Astrocyte (in vitro differentiated cells and primary cell): Measurements from ENCODE around the gene RSRP1. TPM values are rescaled to one million over a fixed set of nuclear protein-coding genes. Genes with fewer than 3 reads are reported as not detected.
A peak's percentile ranks its signal among the peaks of the same experiment; 100 is the strongest.
"Not testable (repeated sequence)": the region's sequence is repeated elsewhere in the genome, so short reads cannot be mapped to it uniquely, and the experiment has no call there.

ENCODE experiments used
- DNase-seq: peaks from one replicate; pipeline ENCODE4 v3.0.0-alpha.2; 2010; ENCODE audit warnings: low read depth
- FAIRE-seq: peaks from 2 replicates; lab custom pipeline; 2011; peaks lifted over from hg19 to GRCh38; lab: Jason Lieb, UNC
- H2AFZ ChIP-seq: 2 replicates; pipeline ENCODE4 v1.6.0; 2012; ENCODE audit warnings: low read depth, low read length, inconsistent platforms
- H3K27ac ChIP-seq: 2 replicates; pipeline ENCODE4 v1.5.1; 2011; ENCODE audit warnings: low read depth, low read length, inconsistent platforms
- H3K27me3 ChIP-seq: 2 replicates; pipeline ENCODE4 v1.6.0; 2011; ENCODE audit warnings: low read length, inconsistent platforms; ENCODE audit not compliant: insufficient read depth
- H3K36me3 ChIP-seq: 2 replicates; pipeline ENCODE4 v1.5.1; 2011; ENCODE audit warnings: low read length, inconsistent platforms; ENCODE audit not compliant: insufficient read depth
- H3K4me1 ChIP-seq: 2 replicates; pipeline ENCODE4 v1.5.1; 2011; ENCODE audit warnings: low read length, inconsistent platforms; ENCODE audit not compliant: insufficient read depth
- H3K4me2 ChIP-seq: 2 replicates; pipeline ENCODE4 v1.6.0; 2012; ENCODE audit warnings: low read length, inconsistent platforms
- H3K4me3 ChIP-seq: 2 replicates; pipeline ENCODE4 v1.5.1; 2011; ENCODE audit warnings: low read depth, mild to moderate bottlenecking, low read length, inconsistent platforms; ENCODE audit not compliant: insufficient read depth
- H3K79me2 ChIP-seq: 2 replicates; pipeline ENCODE4 v1.6.0; 2012; ENCODE audit warnings: mild to moderate bottlenecking, low read length, inconsistent platforms; ENCODE audit not compliant: insufficient read depth
- H3K9ac ChIP-seq: 2 replicates; pipeline ENCODE4 v1.6.0; 2012; ENCODE audit warnings: mild to moderate bottlenecking, low read length, inconsistent platforms
- H3K9me3 ChIP-seq: 2 replicates; pipeline ENCODE4 v1.5.1; 2012; ENCODE audit warnings: low read depth, mild to moderate bottlenecking, low read length, inconsistent platforms; ENCODE audit not compliant: insufficient read depth
- H4K20me1 ChIP-seq: 2 replicates; pipeline ENCODE4 v1.6.0; 2012; ENCODE audit warnings: low read length, inconsistent platforms; ENCODE audit not compliant: insufficient read depth
- H3K27ac Mint-ChIP-seq: one replicate; pipeline ENCODE4 v1.8.0; 2021; ENCODE audit warnings: mild to moderate bottlenecking, mixed read lengths; ENCODE audit not compliant: unreplicated experiment
- H3K27me3 Mint-ChIP-seq: one replicate; pipeline ENCODE4 v1.8.0; 2021; ENCODE audit warnings: low read depth, mixed read lengths; ENCODE audit not compliant: unreplicated experiment
- H3K36me3 Mint-ChIP-seq: one replicate; pipeline ENCODE4 v1.8.0; 2021; ENCODE audit warnings: low read depth, mixed read lengths; ENCODE audit not compliant: unreplicated experiment
- H3K4me1 Mint-ChIP-seq: one replicate; pipeline ENCODE4 v1.8.0; 2021; ENCODE audit warnings: low read depth, mixed read lengths; ENCODE audit not compliant: unreplicated experiment
- H3K4me3 Mint-ChIP-seq: one replicate; pipeline ENCODE4 v1.8.0; 2021; ENCODE audit warnings: mild to moderate bottlenecking, moderate library complexity, mixed read lengths; ENCODE audit not compliant: unreplicated experiment
- H3K9me3 Mint-ChIP-seq: one replicate; pipeline ENCODE4 v1.8.0; 2021; ENCODE audit warnings: mild to moderate bottlenecking, mixed read lengths; ENCODE audit not compliant: unreplicated experiment
- CTCF ChIP-seq: IDR thresholded peaks from 2 replicates; pipeline ENCODE4 v1.5.1; 2011; ENCODE audit warnings: low read depth, mild to moderate bottlenecking, inconsistent platforms, low read length, moderate library complexity; ENCODE audit not compliant: insufficient read depth
- EZH2 ChIP-seq: IDR thresholded peaks from 2 replicates; pipeline ENCODE4 v1.6.1; 2012; ENCODE audit warnings: mild to moderate bottlenecking, low read length, inconsistent platforms; ENCODE audit not compliant: insufficient read depth
- total RNA-seq: library from RNA; stranded (reverse); gene quantifications from 2 replicates; pipeline ENCODE4 v1.2.1, GENCODE V29; 2021

Gene RSRP1
- total RNA-seq, 1 donor from 2014 or later, result 88.3 TPM

- not testable (repeated sequence) for H3K9me3 ChIP-seq, H3K36me3 Mint-ChIP-seq, H3K36me3 ChIP-seq, H3K27me3 Mint-ChIP-seq, DNase-seq, H4K20me1 ChIP-seq, H3K4me1 Mint-ChIP-seq, H3K27ac ChIP-seq, FAIRE-seq, H3K27ac Mint-ChIP-seq, H3K79me2 ChIP-seq, H3K9me3 Mint-ChIP-seq, H3K4me1 ChIP-seq, H3K27me3 ChIP-seq
- Histone ChIP-seq H2AFZ (peak overlapping the region; percentile 2), H3K9ac (peak overlapping the region; percentile 81), H3K4me3 (peak overlapping the region; percentile 66), H3K4me2 (peak overlapping the region; percentile 84)
- peak overlapping the region; percentile 89 for H3K4me3 Mint-ChIP-seq
Measured at GRCh38 chr1:25266554-25267287, 19.5 kb upstream of the RSRP1 start.

GRCh38 chr1:25260336-25260735 lies 13.1 kb upstream of the RSRP1 start:
- not testable (repeated sequence) for H3K36me3 Mint-ChIP-seq, H3K27me3 ChIP-seq, H3K36me3 ChIP-seq, H3K9ac ChIP-seq, H3K4me3 Mint-ChIP-seq, DNase-seq, FAIRE-seq, H3K27ac ChIP-seq, H3K9me3 ChIP-seq, H4K20me1 ChIP-seq, H3K4me1 Mint-ChIP-seq, H3K4me3 ChIP-seq, H3K79me2 ChIP-seq, H3K9me3 Mint-ChIP-seq, H3K4me1 ChIP-seq, H2AFZ ChIP-seq, H3K4me2 ChIP-seq, H3K27ac Mint-ChIP-seq, H3K27me3 Mint-ChIP-seq

- not testable (repeated sequence) for H4K20me1 ChIP-seq, H3K9me3 ChIP-seq, H3K36me3 Mint-ChIP-seq, H3K4me3 ChIP-seq, H3K27me3 ChIP-seq, H3K27me3 Mint-ChIP-seq, H3K9me3 Mint-ChIP-seq, H3K9ac ChIP-seq, H3K36me3 ChIP-seq, H3K27ac ChIP-seq, H2AFZ ChIP-seq, H3K4me1 Mint-ChIP-seq, H3K4me2 ChIP-seq, H3K4me3 Mint-ChIP-seq, H3K27ac Mint-ChIP-seq, DNase-seq, H3K79me2 ChIP-seq, H3K4me1 ChIP-seq
- FAIRE-seq, result peak; percentile 52
Measured at GRCh38 chr1:25259813-25260212, 12.6 kb upstream of the RSRP1 start.

GRCh38 chr1:25257196-25257595 lies 9.9 kb upstream of the RSRP1 start:
- H3K4me2 ChIP-seq, result no peak overlapping the region
- no peaks in the 10 kb centered on the region for H3K27me3 ChIP-seq
- Mint-ChIP-seq H3K36me3 (peaks cover 2% of the 10 kb centered on the region), H3K27ac (no peak overlapping the region), H3K27me3 (no peaks in the 10 kb centered on the region), H3K4me3 (no peak overlapping the region), H3K9me3 (no peaks in the 10 kb centered on the region), H3K4me1 (peaks cover 3% of the 10 kb centered on the region)
- no peaks in the 10 kb centered on the region for H3K4me1 ChIP-seq
- no peak overlapping the region for H3K9ac ChIP-seq
- DNase-seq (no peak), FAIRE-seq (no peak)
- H4K20me1 ChIP-seq, result no peaks in the 10 kb centered on the region
- no peaks in the 10 kb centered on the region for H3K9me3 ChIP-seq
- no peaks in the 10 kb centered on the region for H3K79me2 ChIP-seq
- H2AFZ ChIP-seq, result no peak overlapping the region
- H3K27ac ChIP-seq, result peak overlapping the region; percentile 3
- H3K36me3 ChIP-seq, result no peaks in the 10 kb centered on the region
- no peak for TF ChIP-seq CTCF
- no peak for TF ChIP-seq EZH2
- no peak overlapping the region for H3K4me3 ChIP-seq
